HCT116 (cell line): ENCODE measurements around the gene CRYBA4. TPM values are rescaled to one million over a fixed set of nuclear protein-coding genes. Genes with fewer than 3 reads are reported as not detected.

Experiments used
- ATAC-seq: fragments of 200-7000 bp; cut with Tn5 transposase; 2 replicates; pipeline ENCODE4 v1.9.1; 2020; ENCODE audit warnings: mild to moderate bottlenecking, moderate library complexity
- BruUV-seq: library from RNA; stranded (reverse); fragments of 400-500 nt; replicated peaks from 2 replicates; lab custom pipeline; 2021; lab: Mats Ljungman, UMichigan
- CTCF ChIA-PET: fragments of 300-600 bp; sonication (Branson Sonifier 250); formaldehyde crosslinking; loops from one replicate; lab custom pipeline; 2021; ENCODE audit warnings: antibody characterized with exemption; lab: Charles Lee
- POLR2A ChIA-PET: fragments of 300-600, 350-600 bp; sonication (Branson Sonifier 250); formaldehyde crosslinking; loops from one replicate; lab custom pipeline; 2021; ENCODE audit warnings: antibody characterized with exemption; lab: Charles Lee
- RAD21 ChIA-PET, 2 experiments: fragments of 300-600 bp; sonication (Branson Sonifier 250); formaldehyde crosslinking; loops; one replicate each; lab custom pipeline; 2023; ENCODE audit warnings: low total read pairs in 2 of 2; ENCODE audit not compliant: uncharacterized antibody in 2 of 2, unreplicated experiment in 2 of 2, low non-redundant PET in 1 of 2; lab: Charles Lee
- DNase-seq: peaks from one replicate; pipeline ENCODE4 v3.0.0-alpha.2; 2010; ENCODE audit warnings: low read depth, low spot score
- H2AFZ ChIP-seq: fragments of 200-600 bp; shearing (Covaris generic), sonication (generic); 2 replicates; pipeline ENCODE4 v1.6.1; 2017; ENCODE audit warnings: low read depth, mixed run types, mixed read lengths, antibody characterized with exemption, low read length; ENCODE audit not compliant: poor library complexity, severe bottlenecking
- H3K27ac ChIP-seq: 2 replicates; pipeline ENCODE4 v1.5.1; 2012; ENCODE audit warnings: low read depth, low read length
- H3K27me3 ChIP-seq: fragments of 200-600 bp; sonication (generic); 2 replicates; pipeline ENCODE4 v1.6.1; 2016; ENCODE audit warnings: mixed run types, low read length, mixed read lengths; ENCODE audit not compliant: insufficient read depth
- H3K36me3 ChIP-seq, 2 experiments: fragments of 200-500 bp in 1 of 2; fragments of 200-600 bp in 1 of 2; sonication (Bioruptor generic) in 1 of 2; sonication (generic) in 1 of 2; 2 replicates each; pipeline versions ENCODE4 v1.5.1 to v1.6.1; 2014 to 2016; ENCODE audit warnings: low read length in 2 of 2, inconsistent platforms in 1 of 2, mixed read lengths in 1 of 2, mixed run types in 1 of 2; ENCODE audit not compliant: insufficient read depth in 2 of 2, control insufficient read depth in 1 of 2
- H3K4me1 ChIP-seq, 2 experiments: fragments of 200-600 bp in 1 of 2; sonication (generic) in 1 of 2; 2 replicates each; pipeline versions ENCODE4 v1.5.1 to v1.6.1; 2012 to 2017; ENCODE audit warnings: low read length in 2 of 2, inconsistent platforms in 1 of 2, mild to moderate bottlenecking in 1 of 2, mixed read lengths in 1 of 2, mixed run types in 1 of 2, moderate library complexity in 1 of 2; ENCODE audit not compliant: insufficient read depth in 2 of 2, control insufficient read depth in 1 of 2
- H3K4me2 ChIP-seq: fragments of 200-600 bp; sonication (generic); 2 replicates; pipeline ENCODE4 v1.6.1; 2017; ENCODE audit warnings: mixed run types, low read length, mixed read lengths
- H3K4me3 ChIP-seq, 2 experiments: fragments of 200-600 bp in 1 of 2; sonication (generic) in 1 of 2; replicated peaks in 1 of 2; 2 replicates each; pipeline ENCODE4 v1.5.1; 2011 to 2016; ENCODE audit warnings: low read length in 2 of 2, control low read depth in 1 of 2, low read depth in 1 of 2, mild to moderate bottlenecking in 1 of 2, mixed read lengths in 1 of 2, mixed run types in 1 of 2
- H3K79me2 ChIP-seq: fragments of 200-600 bp; sonication (generic); 2 replicates; pipeline ENCODE4 v1.6.1; 2017; ENCODE audit warnings: mild to moderate bottlenecking, mixed run types, low read length, moderate library complexity, mixed read lengths; ENCODE audit not compliant: insufficient read depth
- H3K9ac ChIP-seq: fragments of 200-600 bp; sonication (generic); 2 replicates; pipeline ENCODE4 v1.6.1; 2016; ENCODE audit warnings: low read length, mixed read lengths
- H3K9me2 ChIP-seq: fragments of 200-600 bp; sonication (generic), shearing (Covaris generic); 2 replicates; pipeline ENCODE4 v1.6.1; 2017; ENCODE audit warnings: mixed run types, mild to moderate bottlenecking, moderate library complexity; ENCODE audit not compliant: insufficient read depth
- H3K9me3 ChIP-seq, 2 experiments: fragments of 200-500 bp in 1 of 2; fragments of 200-600 bp in 1 of 2; sonication (Bioruptor generic) in 1 of 2; sonication (generic) in 1 of 2; 2 replicates each; pipeline ENCODE4 v1.6.1; 2014 to 2017; ENCODE audit warnings: low read length in 2 of 2, mixed read lengths in 2 of 2, inconsistent platforms in 1 of 2, low read depth in 1 of 2, mild to moderate bottlenecking in 1 of 2, mixed run types in 1 of 2, moderate library complexity in 1 of 2; ENCODE audit not compliant: control insufficient read depth in 1 of 2, insufficient read depth in 1 of 2
- H4K20me1 ChIP-seq: fragments of 200-600 bp; sonication (generic), shearing (Covaris generic); 2 replicates; pipeline ENCODE4 v1.6.1; 2017; ENCODE audit warnings: mixed run types, mild to moderate bottlenecking, moderate library complexity; ENCODE audit not compliant: insufficient read depth
- CBX3 ChIP-seq: IDR thresholded peaks from 2 replicates; pipeline ENCODE4 v1.6.1; 2012; ENCODE audit warnings: low read depth
- CEBPB ChIP-seq: IDR thresholded peaks from 2 replicates; pipeline ENCODE4 v1.6.1; 2012; ENCODE audit warnings: low read depth
- ELF1 ChIP-seq: IDR thresholded peaks from 2 replicates; pipeline ENCODE4 v1.6.1; 2012; ENCODE audit warnings: low read depth, borderline replicate concordance
- EZH2phosphoT487 ChIP-seq: fragments of 200-600 bp; IDR thresholded peaks from 2 replicates; pipeline ENCODE4 v1.6.1; 2018; ENCODE audit warnings: antibody characterized with exemption, borderline replicate concordance
- FOSL1 ChIP-seq: IDR thresholded peaks from 2 replicates; pipeline ENCODE4 v1.6.1; 2012; ENCODE audit warnings: low read depth
- JUND ChIP-seq: IDR thresholded peaks from 2 replicates; pipeline ENCODE4 v1.6.1; 2012
- POLR2A ChIP-seq: IDR thresholded peaks from 2 replicates; pipeline ENCODE4 v1.7.0; 2011; ENCODE audit warnings: borderline replicate concordance; ENCODE audit not compliant: insufficient read depth, insufficient read length; ENCODE audit errors: extremely low read depth
- POLR2AphosphoS5 ChIP-seq: IDR thresholded peaks from 2 replicates; pipeline ENCODE4 v1.6.1; 2011; ENCODE audit warnings: mild to moderate bottlenecking, low read depth, low read length, moderate library complexity
- SRF ChIP-seq: IDR thresholded peaks from 2 replicates; pipeline ENCODE4 v1.6.1; 2012; ENCODE audit warnings: low read depth
- TCF7L2 ChIP-seq: IDR thresholded peaks from 2 replicates; pipeline ENCODE4 v1.7.0; 2011; ENCODE audit warnings: borderline replicate concordance, inconsistent platforms; ENCODE audit not compliant: insufficient read depth, insufficient read length; ENCODE audit errors: extremely low read depth
- YY1 ChIP-seq: IDR thresholded peaks from 2 replicates; pipeline ENCODE4 v1.6.1; 2011; ENCODE audit warnings: low read length, low read depth, moderate library complexity, mild to moderate bottlenecking; ENCODE audit not compliant: insufficient replicate concordance; ENCODE audit errors: extremely low read depth
- ZNF274 ChIP-seq: fragments of 200-500 bp; sonication (Bioruptor generic); IDR thresholded peaks from 2 replicates; pipeline ENCODE4 v1.6.1; 2014; ENCODE audit warnings: mild to moderate bottlenecking, low read depth, low read length, inconsistent platforms
- intact Hi-C: fragments of 100-400 bp; cut with micrococcal nuclease; formaldehyde crosslinking; loops from 2 replicates; pipeline ENCODE4 v1.10.0; 2022
- total RNA-seq: library from RNA; stranded (reverse); gene quantifications from one replicate; pipeline ENCODE4 v1.2.1, GENCODE V29; 2021; ENCODE audit not compliant: unreplicated experiment
- TF ChIP-seq, protein P1 (sequence below): IDR thresholded peaks from 2 replicates; pipeline ENCODE4 v1.6.1; 2012
- TF ChIP-seq, protein P2 (sequence below): IDR thresholded peaks from 2 replicates; pipeline ENCODE4 v1.6.1; 2012
- TF ChIP-seq, protein P3 (sequence below): IDR thresholded peaks from 2 replicates; pipeline ENCODE4 v1.6.1; 2011; ENCODE audit warnings: mild to moderate bottlenecking, low read length, moderate library complexity; ENCODE audit not compliant: insufficient replicate concordance; ENCODE audit errors: extremely low read depth

CRYBA4 gene
- total RNA-seq, 1 experiment from 2014 or later: not detected

DNA sequence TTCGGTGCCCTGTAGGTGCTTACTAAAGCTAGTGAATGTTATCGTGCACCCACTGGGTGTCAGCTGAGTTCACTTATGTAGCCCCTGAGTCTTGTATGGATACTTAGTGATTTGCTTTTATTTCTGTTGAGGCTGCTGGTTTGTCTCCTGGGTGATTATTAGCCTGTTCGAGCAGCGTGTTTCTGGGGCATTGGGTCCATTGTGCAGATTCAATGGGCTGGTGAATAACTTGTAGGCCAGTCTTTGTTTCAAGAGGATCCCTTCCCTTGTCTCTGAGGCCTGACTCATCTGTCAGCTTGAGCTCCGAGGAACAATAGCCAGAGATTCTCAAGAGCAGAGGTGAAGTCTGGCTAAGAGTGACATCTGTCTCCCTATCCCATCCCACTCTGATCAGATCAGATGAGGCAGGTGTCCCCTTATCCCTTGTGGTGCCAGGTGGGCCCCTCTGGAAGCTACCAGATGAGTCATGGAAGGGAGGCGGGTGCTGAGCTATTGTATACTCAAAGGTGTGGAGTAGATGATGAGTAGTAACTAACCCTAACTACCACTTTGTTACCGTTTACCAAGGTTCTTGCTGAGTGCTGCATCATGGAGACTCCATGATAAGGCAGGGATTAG lies 39.3 kb downstream of the CRYBA4 start:
- no peak for DNase-seq

DNA sequence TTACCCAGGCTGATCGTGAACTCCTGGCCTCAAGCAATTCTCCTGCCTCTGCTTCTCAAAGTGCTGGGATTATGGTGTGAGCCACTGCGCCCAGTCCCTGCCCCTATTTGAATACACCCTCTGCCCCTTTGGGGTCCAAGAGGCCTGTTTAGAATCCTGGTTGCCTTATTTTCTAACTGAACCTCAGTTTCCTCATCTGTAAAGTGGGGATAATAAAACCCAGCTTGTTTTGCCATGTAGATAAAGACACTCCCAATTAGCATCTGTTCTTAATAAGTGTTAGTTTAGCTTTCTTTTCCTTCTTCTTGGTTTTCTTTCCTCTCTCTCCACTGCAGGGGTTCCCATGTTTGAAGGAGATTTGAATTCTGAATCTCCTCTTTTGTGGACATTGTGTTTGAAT lies 40.4 kb downstream of the CRYBA4 start:
- Histone ChIP-seq H2AFZ (no peak overlapping the region), H3K9me2 (no peaks in the 10 kb centered on the region), H3K4me3 (no peak overlapping the region), H3K4me1 (peaks cover 12 to 25% of the 10 kb centered on the region in 2 experiments), H3K27me3 (no peaks in the 10 kb centered on the region), H3K4me2 (no peak overlapping the region), H3K79me2 (no peaks in the 10 kb centered on the region), H3K27ac (no peak overlapping the region), H4K20me1 (no peaks in the 10 kb centered on the region), H3K9ac (no peak overlapping the region), H3K9me3 (no peaks in the 10 kb centered on the region), H3K36me3 (no peaks in the 10 kb centered on the region)
- ChIA-PET RAD21 (no interaction called here), POLR2A (no interaction called here), CTCF (no interaction called here)
- DNase-seq: no peak
- intact Hi-C loops: no loop called here
- ATAC-seq: no peak
- BruUV-seq: no TSS peak
- TF ChIP-seq, protein P1, sequence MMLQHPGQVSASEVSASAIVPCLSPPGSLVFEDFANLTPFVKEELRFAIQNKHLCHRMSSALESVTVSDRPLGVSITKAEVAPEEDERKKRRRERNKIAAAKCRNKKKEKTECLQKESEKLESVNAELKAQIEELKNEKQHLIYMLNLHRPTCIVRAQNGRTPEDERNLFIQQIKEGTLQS: no peak
- TF ChIP-seq POLR2A (no peak), TCF7L2 (no peak), FOSL1 (no peak), ZNF274 (no peak), EZH2phosphoT487 (no peak), SRF (no peak), CEBPB (no peak), CBX3 (no peak), YY1 (no peak), JUND (no peak), POLR2AphosphoS5 (no peak)
- TF ChIP-seq, protein P2, sequence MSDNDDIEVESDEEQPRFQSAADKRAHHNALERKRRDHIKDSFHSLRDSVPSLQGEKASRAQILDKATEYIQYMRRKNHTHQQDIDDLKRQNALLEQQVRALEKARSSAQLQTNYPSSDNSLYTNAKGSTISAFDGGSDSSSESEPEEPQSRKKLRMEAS: no peak

More for the DNA sequence above, 39.3 kb downstream of the CRYBA4 start:
- H3K79me2 ChIP-seq: no peaks in the 10 kb centered on the region
- peak overlapping the region; percentile 35; the same call in 1 of the 2 replicates for H3K4me2 ChIP-seq
- POLR2A ChIA-PET: interaction anchor here (1.2 kb wide), 1 partner anchor 12 kb away, joined by 4 read pairs; no protein-coding TSS in a partner anchor
- no peaks in the 10 kb centered on the region for H4K20me1 ChIP-seq
- TF ChIP-seq ELF1 (no peak), POLR2AphosphoS5 (no peak), FOSL1 (no peak)
- TF ChIP-seq, protein P3, sequence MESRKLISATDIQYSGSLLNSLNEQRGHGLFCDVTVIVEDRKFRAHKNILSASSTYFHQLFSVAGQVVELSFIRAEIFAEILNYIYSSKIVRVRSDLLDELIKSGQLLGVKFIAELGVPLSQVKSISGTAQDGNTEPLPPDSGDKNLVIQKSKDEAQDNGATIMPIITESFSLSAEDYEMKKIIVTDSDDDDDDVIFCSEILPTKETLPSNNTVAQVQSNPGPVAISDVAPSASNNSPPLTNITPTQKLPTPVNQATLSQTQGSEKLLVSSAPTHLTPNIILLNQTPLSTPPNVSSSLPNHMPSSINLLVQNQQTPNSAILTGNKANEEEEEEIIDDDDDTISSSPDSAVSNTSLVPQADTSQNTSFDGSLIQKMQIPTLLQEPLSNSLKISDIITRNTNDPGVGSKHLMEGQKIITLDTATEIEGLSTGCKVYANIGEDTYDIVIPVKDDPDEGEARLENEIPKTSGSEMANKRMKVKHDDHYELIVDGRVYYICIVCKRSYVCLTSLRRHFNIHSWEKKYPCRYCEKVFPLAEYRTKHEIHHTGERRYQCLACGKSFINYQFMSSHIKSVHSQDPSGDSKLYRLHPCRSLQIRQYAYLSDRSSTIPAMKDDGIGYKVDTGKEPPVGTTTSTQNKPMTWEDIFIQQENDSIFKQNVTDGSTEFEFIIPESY: no peak
- no peak overlapping the region for H3K4me3 ChIP-seq
- H3K27ac ChIP-seq: no peak overlapping the region
- intact Hi-C loops: no loop called here
- no peak overlapping the region for H3K9ac ChIP-seq
- no peaks in the 10 kb centered on the region for H3K36me3 ChIP-seq
- CTCF ChIA-PET: interaction anchor here (1.2 kb wide), 1 partner anchor 12 kb away, joined by 4 read pairs; no protein-coding TSS in a partner anchor
- H3K9me2 ChIP-seq: no peaks in the 10 kb centered on the region
- H3K4me1 ChIP-seq: peaks cover 12 to 25% of the 10 kb centered on the region in 2 experiments
- H2AFZ ChIP-seq: no peak overlapping the region
- RAD21 ChIA-PET: no interaction called here
- H3K27me3 ChIP-seq: no peaks in the 10 kb centered on the region
- no peaks in the 10 kb centered on the region for H3K9me3 ChIP-seq
- no peak for ATAC-seq
- no TSS peak for BruUV-seq
